GM13977 (cell line): ENCODE data around the gene ADM5.

ENCODE experiments used
- DNase-seq: peaks from one replicate; pipeline ENCODE4 v3.0.0; 2012; ENCODE audit warnings: low spot score
- in situ Hi-C: fragments of 300-500 bp; cut with MboI; formaldehyde crosslinking; loops from one replicate; pipeline ENCODE4 v1.12.0; 2022; ENCODE audit warnings: low sequenced_read_pairs, low pct_unique_long_range_greater_than_20kb, mixed read lengths, inconsistent platforms; ENCODE audit not compliant: unreplicated experiment
- TF ChIP-seq, protein P1 (sequence below): IDR thresholded peaks from 2 replicates; pipeline ENCODE4 v1.5.1; 2012; ENCODE audit warnings: mild to moderate bottlenecking, control low read depth; ENCODE audit not compliant: insufficient read depth; ENCODE audit errors: extremely low read depth, missing control alignments

Gene ADM5

DNA sequence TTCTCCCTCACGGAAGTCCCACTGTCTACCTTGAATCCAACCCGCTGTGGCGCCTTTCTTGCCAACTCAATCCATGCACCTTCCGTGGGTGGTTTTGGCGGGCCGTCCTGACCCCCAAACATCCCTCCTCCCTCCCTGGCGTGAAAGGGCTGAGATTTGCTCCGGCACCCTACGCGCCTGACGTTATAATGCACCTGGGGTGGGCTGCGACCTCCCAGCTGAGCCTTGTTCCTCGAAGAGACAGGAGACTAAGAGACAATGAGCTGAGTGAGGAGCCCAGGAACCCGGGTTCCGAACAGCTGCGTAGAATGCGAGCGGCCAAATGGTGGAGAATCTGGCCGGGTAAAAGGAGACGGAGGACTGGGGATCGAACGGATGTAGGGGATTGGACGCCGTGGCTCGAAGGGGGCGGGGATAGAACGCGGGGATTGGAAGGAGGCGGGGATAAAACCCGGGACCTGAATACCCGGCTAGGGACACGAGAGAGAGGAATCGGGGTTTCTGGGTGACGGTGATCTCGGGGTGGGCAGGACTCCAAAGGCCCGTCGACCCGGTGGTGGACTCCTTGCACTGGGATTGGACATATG lies 1.4 kb downstream of the ADM5 start, which contains the start of gene CPT1C:
TSS of gene CPT1C (plus strand) at position 461 of the 587 bp plus-strand sequence. CDS start 1,137 bp downstream, outside the sequence.
- in situ Hi-C loops, result no loop called here
- DNase-seq, result peak; percentile 74
- TF ChIP-seq, protein P1, sequence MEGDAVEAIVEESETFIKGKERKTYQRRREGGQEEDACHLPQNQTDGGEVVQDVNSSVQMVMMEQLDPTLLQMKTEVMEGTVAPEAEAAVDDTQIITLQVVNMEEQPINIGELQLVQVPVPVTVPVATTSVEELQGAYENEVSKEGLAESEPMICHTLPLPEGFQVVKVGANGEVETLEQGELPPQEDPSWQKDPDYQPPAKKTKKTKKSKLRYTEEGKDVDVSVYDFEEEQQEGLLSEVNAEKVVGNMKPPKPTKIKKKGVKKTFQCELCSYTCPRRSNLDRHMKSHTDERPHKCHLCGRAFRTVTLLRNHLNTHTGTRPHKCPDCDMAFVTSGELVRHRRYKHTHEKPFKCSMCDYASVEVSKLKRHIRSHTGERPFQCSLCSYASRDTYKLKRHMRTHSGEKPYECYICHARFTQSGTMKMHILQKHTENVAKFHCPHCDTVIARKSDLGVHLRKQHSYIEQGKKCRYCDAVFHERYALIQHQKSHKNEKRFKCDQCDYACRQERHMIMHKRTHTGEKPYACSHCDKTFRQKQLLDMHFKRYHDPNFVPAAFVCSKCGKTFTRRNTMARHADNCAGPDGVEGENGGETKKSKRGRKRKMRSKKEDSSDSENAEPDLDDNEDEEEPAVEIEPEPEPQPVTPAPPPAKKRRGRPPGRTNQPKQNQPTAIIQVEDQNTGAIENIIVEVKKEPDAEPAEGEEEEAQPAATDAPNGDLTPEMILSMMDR, result no peak

DNA sequence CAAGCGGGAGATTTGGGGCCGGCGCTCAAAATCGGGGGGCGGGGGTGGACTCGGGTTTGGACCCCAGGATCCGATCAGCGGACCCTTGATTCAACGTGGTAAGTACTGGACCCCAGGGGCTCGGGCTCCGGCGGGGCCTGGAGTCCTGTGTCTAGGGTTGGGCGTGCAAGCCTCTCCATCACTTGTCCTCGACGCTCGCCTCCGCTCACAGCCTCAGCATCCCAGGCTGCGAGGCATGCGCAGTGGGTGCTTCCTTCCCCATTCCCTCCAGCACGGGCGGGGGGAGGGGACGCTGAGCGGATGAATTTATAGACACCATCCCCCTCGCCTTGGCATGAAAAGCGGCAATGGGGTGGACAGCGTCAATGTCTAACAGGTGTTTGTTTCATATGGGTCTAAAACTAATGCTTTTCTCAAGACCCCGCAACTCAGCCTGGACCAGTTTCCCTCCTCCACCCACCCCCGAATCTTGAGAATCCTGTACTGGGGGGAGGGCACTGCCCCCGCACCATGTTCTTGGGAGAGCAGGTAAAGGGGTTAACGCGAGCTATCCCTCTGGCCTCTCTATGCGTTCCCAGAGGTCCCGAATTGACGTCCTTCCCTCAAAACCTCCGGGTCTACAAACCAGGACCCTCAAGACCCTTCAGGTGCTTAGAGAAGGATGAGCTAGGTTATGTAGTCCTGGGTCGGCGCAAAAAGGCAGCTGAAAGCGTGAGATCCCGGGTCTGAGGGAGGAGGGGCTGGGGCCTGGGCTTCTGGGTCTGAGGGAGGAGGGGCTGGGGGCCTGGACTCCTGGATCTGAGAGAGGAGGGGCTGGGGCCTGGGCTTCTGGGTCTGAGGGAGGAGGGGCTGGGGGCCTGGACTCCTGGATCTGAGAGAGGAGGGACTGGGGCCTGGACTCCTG lies 2.1 kb downstream of the ADM5 start:
- TF ChIP-seq, protein P1, result no peak
- DNase-seq, result peak; percentile 66
- in situ Hi-C loops, result no loop called here

DNA sequence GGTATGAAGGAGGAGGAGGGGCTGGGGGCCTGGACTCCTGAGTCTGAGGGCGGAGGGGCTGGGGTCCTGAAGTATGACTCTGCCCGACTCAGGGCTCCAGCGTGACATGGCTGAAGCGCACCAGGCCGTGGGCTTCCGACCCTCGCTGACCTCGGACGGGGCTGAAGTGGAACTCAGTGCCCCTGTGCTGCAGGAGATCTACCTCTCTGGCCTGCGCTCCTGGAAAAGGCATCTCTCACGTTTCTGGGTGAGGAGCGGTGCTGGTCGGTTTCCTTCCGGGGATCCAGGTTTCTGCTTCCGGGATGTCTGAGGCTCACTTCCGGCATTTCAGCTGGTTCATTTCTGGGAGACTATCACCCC lies 2.7 kb downstream of the ADM5 start:
- TF ChIP-seq, protein P1, result no peak

DNA sequence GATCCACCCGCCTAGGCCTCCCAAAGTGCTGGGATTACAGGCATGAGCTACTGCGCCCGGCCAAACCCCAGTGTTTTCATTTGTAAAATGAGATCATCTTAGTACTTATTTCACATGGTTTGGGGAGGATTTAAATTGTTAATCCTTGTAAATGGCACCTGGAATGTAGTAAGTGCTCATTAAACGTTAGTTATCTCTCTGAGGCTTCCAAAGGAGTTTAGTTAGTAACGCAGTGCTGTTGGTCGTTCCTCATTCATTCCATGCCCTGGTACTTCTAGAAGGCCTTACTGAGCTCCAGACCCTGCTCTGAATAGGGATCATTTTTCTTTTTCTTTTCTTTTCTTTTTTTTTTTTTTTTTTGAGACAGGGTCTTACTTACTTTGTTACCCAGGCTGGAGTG lies 6.7 kb downstream of the ADM5 start:
- in situ Hi-C loops, result no loop called here
- DNase-seq, result no peak
- TF ChIP-seq, protein P1, result no peak

More for the DNA sequence above, 2.7 kb downstream of the ADM5 start:
- in situ Hi-C loops, result no loop called here
- no peak for DNase-seq

DNA sequence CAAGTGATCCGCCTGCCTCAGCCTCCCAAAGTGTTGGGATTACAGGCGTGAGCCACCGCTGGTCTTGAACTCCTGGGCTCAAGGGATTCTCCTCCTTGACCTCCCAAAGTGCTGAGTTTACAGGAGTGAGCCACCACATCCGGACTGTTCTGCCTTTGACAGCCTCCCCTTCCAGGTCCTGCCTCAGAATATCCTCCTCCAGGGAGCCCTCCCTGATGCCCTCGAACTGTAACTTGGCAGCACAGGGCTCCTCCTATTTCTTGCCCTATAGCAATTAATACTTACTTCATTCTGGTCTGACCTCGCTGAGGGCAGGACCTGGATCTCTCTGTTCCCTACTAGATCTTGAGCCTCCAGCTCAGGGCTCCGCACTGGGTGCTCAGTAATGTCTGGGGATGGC lies 7.5 kb downstream of the ADM5 start:
- no peak for DNase-seq
- TF ChIP-seq, protein P1, result no peak
- in situ Hi-C loops, result no loop called here

DNA sequence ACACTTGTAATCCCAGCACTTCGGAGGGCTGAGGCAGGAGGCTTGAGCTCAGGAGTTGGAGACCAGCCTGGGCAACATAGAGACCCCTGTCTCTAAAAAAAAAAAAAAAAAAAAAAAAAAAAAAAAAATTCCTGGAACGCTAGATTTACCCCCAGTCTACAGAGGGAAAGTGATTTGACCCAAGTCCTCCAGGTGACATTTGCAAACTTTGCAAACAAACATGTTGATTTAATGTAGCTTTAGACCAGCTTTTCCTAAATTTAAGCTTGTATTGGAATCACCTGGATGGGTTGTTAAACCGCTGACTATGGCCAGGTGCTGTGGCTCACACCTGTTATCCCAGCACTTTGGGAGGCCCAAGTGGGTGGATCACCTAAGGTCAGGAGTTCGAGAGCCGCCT lies 10.0 kb downstream of the ADM5 start:
- in situ Hi-C loops, result no loop called here
- TF ChIP-seq, protein P1, result no peak
- DNase-seq, result no peak
